Activated naive CD8-positive, alpha-beta T cell treated with anti-CD3 and anti-CD28 coated beads, Interleukin-2, amount 50 U/mL, for 24 hours (primary cell): ENCODE results near the gene JMY.
A peak's percentile ranks its signal among the peaks of the same experiment; 100 is the strongest.

Source experiments
- ATAC-seq: fragments of 150-1000 bp; cut with Tn5 transposase; one replicate; pipeline ENCODE4 v1.10.0; 2021
- DNase-seq: peaks from one replicate; pipeline ENCODE4 v3.0.0; 2021
- H3K27ac Mint-ChIP-seq: one replicate; pipeline ENCODE4 v1.8.0; 2021; ENCODE audit warnings: mild to moderate bottlenecking, mixed read lengths
- H3K27me3 Mint-ChIP-seq: one replicate; pipeline ENCODE4 v1.8.0; 2021; ENCODE audit warnings: mixed read lengths
- H3K36me3 Mint-ChIP-seq: one replicate; pipeline ENCODE4 v1.8.0; 2021; ENCODE audit warnings: low read depth, mixed read lengths
- H3K4me1 Mint-ChIP-seq: one replicate; pipeline ENCODE4 v1.8.0; 2021; ENCODE audit warnings: mixed read lengths
- H3K4me3 Mint-ChIP-seq: one replicate; pipeline ENCODE4 v1.8.0; 2021; ENCODE audit warnings: mild to moderate bottlenecking, moderate library complexity, mixed read lengths
- H3K9me3 Mint-ChIP-seq: one replicate; pipeline ENCODE4 v1.8.0; 2021; ENCODE audit warnings: mixed read lengths

JMY gene

DNA sequence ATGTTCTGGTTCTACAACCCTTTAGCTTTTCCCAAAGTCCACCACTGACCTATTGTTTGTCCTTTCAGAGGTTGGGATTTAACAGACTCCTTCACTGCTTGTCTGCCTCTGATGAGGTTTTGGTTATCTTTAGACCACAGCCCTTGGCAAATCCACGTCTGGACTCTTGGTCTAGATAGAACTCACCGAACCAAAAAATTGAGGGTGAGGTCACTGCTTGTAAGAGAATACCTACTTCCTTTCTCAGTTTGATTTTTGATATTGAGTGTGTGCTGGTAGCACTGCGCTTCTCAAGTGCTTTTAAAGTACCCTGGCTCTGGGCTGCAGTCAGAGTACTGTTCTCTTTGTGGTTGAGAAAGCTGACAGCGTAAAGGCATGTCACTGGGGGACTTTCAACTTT is 61.7 kb downstream of the JMY start:
- no peak for ATAC-seq

DNA sequence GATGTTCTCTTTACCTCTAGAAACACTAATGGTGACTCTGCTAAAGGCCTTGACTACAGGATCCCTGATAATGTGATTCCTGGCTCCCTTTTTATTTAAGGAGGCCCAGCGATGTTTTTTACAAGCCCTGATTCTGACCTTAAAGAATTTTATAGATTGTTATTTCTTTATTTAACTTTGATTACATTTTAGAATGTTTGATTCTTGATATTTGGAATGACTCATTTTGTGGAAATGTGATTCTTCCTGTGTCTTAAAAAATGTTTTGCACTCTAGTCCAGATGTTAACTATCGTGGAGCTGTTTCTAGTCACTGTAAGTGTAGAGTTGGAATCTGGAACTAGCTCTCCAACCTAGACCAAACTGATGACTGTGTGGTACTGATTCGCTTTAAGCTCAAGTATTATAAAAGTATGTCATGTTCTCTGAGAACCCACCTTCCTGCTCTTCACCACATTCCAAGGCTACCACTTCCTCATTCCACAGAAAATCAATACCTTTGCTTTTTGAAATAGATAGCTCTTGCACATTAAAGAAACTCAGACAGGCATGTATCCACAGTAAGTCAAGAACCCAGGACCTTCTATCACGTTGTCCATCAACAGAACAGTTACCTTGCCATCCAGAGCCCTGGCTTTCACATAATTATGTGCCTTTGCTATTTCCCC is 65.2 kb downstream of the JMY start:
- Mint-ChIP-seq H3K36me3 (peaks cover 13% of the 10 kb centered on the region), H3K4me1 (no peaks in the 10 kb centered on the region), H3K4me3 (no peak overlapping the region), H3K9me3 (no peaks in the 10 kb centered on the region), H3K27ac (no peak overlapping the region), H3K27me3 (no peaks in the 10 kb centered on the region)
- ATAC-seq (no peak), DNase-seq (no peak)

More for the DNA sequence above, 61.7 kb downstream of the JMY start:
- Mint-ChIP-seq H3K4me1 (no peaks in the 10 kb centered on the region), H3K27me3 (no peaks in the 10 kb centered on the region), H3K27ac (no peak overlapping the region), H3K9me3 (no peaks in the 10 kb centered on the region), H3K4me3 (no peak overlapping the region), H3K36me3 (peaks cover 15% of the 10 kb centered on the region)
- no peak for DNase-seq

DNA sequence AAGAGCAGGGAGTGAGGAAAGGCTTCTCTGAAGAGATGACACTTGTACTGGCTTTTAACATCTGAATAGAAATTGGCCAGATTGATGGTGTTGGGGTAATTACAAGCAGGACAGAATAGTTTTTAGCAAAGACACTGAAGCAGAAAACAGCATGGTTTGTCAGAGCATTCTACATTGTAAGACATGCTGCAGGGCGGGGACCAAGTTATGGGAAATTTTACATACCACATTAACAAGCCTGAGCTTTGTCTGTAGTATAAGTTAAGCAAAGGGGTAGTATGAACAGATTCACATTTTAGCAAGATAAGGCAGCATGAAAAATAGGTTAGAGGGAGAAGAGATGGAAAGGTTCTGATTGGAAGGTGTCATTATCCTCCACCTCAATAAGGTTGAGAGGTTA is 66.5 kb downstream of the JMY start:
- no peaks in the 10 kb centered on the region for H3K4me1 Mint-ChIP-seq
- no peak overlapping the region for H3K4me3 Mint-ChIP-seq
- no peak overlapping the region for H3K27ac Mint-ChIP-seq
- no peaks in the 10 kb centered on the region for H3K9me3 Mint-ChIP-seq
- ATAC-seq = no peak
- H3K27me3 Mint-ChIP-seq = no peaks in the 10 kb centered on the region
- no peak for DNase-seq
- peaks cover 21% of the 10 kb centered on the region for H3K36me3 Mint-ChIP-seq

DNA sequence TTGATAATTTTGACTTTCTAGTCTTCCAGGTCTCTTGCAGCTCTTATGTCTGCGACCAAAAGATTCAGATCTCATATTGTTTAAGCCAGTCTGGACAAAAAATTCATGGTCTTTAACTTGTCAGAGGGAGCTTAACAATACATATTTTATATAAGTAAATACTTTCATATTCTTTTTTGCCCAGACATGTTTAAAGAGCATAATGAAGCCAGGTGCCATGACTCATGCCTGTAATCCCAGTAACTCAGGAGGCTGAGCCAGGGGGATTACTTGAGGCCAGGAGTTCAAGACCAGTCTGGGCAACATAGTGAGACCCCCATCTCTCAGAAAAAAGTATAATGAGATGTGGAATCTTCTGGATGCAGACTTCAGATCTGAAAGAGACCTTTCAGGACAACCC is 69.8 kb downstream of the JMY start:
- Mint-ChIP-seq H3K4me1 (no peaks in the 10 kb centered on the region), H3K9me3 (no peaks in the 10 kb centered on the region), H3K27me3 (no peaks in the 10 kb centered on the region), H3K36me3 (peaks cover 18% of the 10 kb centered on the region), H3K4me3 (no peak overlapping the region), H3K27ac (no peak overlapping the region)
- DNase-seq (no peak), ATAC-seq (no peak)

DNA sequence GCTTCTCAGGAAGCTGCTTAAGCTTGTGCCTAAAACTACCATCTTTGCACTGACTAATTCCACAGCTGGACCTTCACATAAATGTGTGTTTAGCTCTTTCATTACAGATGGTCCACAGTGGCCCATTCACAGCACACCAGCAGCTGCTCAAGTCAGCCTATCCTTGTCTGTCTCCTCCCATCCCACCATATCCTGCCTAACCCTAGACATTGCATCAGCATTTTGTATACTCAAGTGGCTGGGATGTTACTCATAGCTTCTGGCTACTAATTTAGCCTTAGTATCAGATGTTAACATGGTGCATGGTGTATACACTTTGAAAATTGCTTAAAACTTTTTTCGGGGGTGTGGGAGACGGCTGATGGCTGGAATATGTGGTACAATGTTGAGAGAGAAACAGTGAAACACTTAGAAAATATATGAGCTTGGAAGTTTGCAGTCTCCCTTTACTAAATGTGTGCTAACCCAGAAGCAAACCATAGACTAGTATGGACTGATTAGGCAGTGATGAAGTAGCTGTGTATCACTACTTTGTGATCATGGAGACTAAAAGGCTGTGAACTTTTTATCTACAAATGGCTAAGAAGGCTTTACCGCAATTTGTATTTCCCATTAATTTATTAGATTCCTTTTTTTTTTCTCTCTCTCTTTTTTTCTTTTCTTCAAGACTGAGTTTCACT is 83.1 kb downstream of the JMY start:
- H3K36me3 Mint-ChIP-seq = peaks cover 21% of the 10 kb centered on the region
- peak overlapping the region; percentile 22 for H3K27ac Mint-ChIP-seq
- H3K4me3 Mint-ChIP-seq = no peak overlapping the region
- DNase-seq (no peak), ATAC-seq (no peak)
- no peaks in the 10 kb centered on the region for H3K27me3 Mint-ChIP-seq
- H3K4me1 Mint-ChIP-seq = no peaks in the 10 kb centered on the region
- H3K9me3 Mint-ChIP-seq = no peaks in the 10 kb centered on the region

DNA sequence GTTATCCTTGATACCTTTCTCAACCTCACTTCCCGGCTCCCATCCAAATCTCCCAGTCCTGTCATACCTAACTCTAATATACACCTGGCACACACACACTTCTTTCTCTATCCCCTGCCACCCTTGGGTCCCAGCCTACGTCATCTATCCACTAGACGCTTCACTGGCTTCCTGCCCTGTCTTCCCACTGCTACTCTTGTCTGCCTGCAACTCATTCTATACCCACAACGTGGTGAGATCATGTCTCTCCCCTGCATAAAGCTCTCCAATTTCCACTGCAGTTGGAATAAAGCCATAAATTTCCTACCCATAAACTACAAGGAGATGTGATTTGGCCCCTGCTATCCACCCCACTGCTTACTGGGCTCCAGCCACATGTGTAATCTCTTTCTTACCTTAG is 93.5 kb downstream of the JMY start:
- Mint-ChIP-seq H3K36me3 (no peaks in the 10 kb centered on the region), H3K4me3 (no peak overlapping the region)
- no peak for ATAC-seq

DNA sequence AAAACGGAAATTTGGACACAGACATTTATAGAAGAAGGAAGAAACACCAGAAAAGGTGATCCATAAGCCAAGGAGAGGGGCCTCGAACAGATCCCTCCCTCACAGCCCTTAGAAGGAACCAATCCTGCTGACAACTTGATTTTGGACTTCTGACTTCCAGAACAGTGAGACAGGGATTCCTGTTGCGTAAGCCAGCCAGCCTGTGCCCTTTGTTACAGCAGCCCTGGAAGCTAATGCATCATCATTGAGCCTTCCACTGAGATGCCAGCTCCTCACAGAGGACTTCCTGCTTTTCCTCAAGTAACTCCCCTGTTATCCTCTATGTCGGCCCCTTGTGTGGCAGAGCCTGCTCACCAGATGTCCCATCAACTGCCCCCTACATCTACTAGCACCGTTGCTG is 94.1 kb downstream of the JMY start:
- H3K4me1 Mint-ChIP-seq = no peaks in the 10 kb centered on the region
- no peak overlapping the region for H3K4me3 Mint-ChIP-seq
- no peaks in the 10 kb centered on the region for H3K36me3 Mint-ChIP-seq
- H3K27ac Mint-ChIP-seq = no peak overlapping the region
- H3K9me3 Mint-ChIP-seq = no peaks in the 10 kb centered on the region
- no peak for DNase-seq
- H3K27me3 Mint-ChIP-seq = peaks cover 12% of the 10 kb centered on the region
- ATAC-seq = no peak

More for the DNA sequence above, 93.5 kb downstream of the JMY start:
- no peaks in the 10 kb centered on the region for H3K9me3 Mint-ChIP-seq
- peaks cover 9% of the 10 kb centered on the region for H3K27me3 Mint-ChIP-seq
- H3K27ac Mint-ChIP-seq = no peak overlapping the region
- H3K4me1 Mint-ChIP-seq = no peaks in the 10 kb centered on the region
- DNase-seq = no peak

DNA sequence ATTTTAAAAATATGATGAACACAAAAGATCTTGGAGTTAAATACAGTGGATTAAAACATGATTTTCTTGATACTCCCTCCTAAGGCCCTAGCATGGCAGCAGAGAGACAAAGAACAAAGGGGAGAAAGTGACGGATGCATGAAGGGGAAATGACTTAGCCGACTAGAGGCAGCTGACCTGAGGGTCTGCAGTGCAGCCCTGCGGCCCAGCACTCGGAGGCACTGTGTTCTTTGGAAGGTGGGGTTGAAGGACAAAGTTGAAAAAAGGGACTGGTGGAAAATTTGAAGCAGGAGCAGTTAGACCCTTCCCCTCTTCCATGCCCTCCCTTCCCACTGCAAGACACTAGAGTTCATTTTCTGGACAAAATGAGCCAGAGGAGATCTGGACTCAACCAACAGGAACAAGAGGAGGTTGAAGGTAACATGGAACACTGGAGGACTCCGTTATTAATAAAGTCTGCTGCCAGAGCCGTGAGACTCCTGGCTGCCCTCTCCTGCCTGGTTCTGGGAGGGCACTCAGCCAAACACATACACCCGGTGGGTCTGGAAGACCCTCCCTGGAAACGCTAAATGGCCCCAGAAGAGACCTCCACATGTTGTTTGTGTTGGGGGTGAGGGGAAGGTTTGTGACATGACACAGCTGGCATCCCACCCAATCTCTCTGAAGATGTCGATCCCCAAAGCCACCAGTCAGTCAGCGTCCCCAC is 98.1 kb downstream of the JMY start:
- ATAC-seq = no peak

DNA sequence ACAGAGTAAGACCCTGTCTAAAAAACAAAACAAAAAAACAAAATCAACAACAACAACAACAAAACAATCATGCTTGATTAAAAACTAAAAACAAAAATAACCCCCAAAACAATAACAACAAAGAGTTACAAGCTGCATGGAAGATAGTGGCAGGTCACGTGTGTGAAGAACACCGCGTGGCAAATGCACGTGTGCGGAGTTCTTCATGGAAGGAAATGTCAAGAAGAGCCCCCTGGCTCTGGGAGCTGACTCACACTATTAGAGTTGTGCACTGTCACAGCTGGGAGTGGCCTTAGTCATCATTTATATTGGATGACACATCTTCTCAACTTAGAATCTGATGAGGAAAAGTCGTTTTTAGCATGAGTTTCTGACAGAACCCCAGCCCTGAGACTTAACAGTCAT is 110.5 kb downstream of the JMY start:
- DNase-seq (no peak), ATAC-seq (no peak)
- Mint-ChIP-seq H3K27me3 (no peaks in the 10 kb centered on the region), H3K4me3 (no peak overlapping the region), H3K4me1 (no peaks in the 10 kb centered on the region), H3K36me3 (no peaks in the 10 kb centered on the region), H3K9me3 (no peaks in the 10 kb centered on the region), H3K27ac (no peak overlapping the region)

More for the DNA sequence above, 98.1 kb downstream of the JMY start:
- no peak overlapping the region for H3K27ac Mint-ChIP-seq
- no peaks in the 10 kb centered on the region for H3K4me1 Mint-ChIP-seq
- no peaks in the 10 kb centered on the region for H3K36me3 Mint-ChIP-seq
- peaks cover 22% of the 10 kb centered on the region for H3K27me3 Mint-ChIP-seq
- H3K9me3 Mint-ChIP-seq = peaks cover 4% of the 10 kb centered on the region
- no peak overlapping the region for H3K4me3 Mint-ChIP-seq
- DNase-seq = no peak

DNA sequence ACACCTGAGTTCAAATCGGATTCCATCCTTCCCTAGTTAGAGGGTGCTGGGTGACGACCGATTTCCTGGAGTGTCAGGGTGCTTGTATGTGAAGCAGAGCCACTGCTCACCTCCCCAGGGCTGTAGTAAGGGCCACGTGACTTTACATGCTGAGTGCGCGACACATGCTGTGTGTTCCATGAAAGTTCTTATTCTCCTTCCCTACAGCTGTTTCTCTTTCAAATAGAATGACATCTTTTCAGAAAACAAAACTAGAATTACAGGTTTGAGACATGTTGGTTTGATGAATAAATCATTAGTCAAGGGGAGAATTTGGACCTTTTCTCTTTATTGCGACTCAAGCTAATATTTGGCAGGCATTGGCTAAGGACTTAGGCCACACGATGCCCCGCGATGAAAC is 113.1 kb downstream of the JMY start:
- ATAC-seq (no peak), DNase-seq (no peak)
- no peaks in the 10 kb centered on the region for H3K4me1 Mint-ChIP-seq
- H3K27me3 Mint-ChIP-seq = no peaks in the 10 kb centered on the region
- no peak overlapping the region for H3K4me3 Mint-ChIP-seq
- H3K27ac Mint-ChIP-seq = no peak overlapping the region
- H3K36me3 Mint-ChIP-seq = no peaks in the 10 kb centered on the region
- H3K9me3 Mint-ChIP-seq = no peaks in the 10 kb centered on the region

DNA sequence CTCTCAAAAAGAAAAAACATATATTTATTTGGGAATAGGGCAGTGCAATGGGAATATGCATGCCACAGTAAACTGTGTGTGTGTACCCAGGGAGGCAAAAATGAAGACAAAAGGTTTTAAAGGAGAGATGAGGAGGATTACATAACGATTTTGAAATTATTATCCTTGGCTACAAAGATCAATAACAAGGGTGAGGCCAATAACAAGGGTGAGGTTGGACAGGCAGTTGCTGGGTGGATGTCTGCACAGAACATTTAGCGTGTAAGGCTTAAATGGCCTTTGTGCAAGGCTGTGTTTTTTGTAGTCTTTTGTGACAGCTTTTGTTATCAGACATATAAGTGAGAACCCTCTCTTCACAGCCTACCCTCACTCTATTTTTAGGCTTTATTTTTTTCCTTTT is 114.0 kb downstream of the JMY start:
- Mint-ChIP-seq H3K4me1 (no peaks in the 10 kb centered on the region), H3K27me3 (no peaks in the 10 kb centered on the region), H3K27ac (no peak overlapping the region), H3K36me3 (no peaks in the 10 kb centered on the region), H3K4me3 (no peak overlapping the region), H3K9me3 (no peaks in the 10 kb centered on the region)
- no peak for DNase-seq
- ATAC-seq = no peak

DNA sequence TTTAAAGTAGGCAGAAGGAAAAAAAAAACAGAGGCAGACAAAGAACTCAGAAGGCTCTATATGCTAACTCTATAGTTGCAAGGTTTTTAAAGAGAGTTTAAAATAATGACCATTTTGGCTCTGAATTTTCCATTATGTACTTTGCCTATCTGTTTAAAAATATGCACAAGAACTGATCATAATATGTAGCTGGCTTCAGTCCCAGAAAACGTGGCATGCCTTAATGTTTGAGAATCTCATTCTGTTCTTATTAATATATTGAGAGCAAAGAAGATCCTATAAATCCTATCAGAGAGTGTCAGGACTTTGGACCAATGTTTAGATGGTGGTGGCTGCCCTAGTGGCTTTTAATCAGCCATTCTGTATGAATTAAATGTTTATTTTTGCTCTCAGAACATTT is 121.5 kb downstream of the JMY start:
- Mint-ChIP-seq H3K27ac (no peak overlapping the region), H3K9me3 (no peaks in the 10 kb centered on the region), H3K4me1 (no peaks in the 10 kb centered on the region), H3K4me3 (no peak overlapping the region), H3K36me3 (no peaks in the 10 kb centered on the region), H3K27me3 (peaks cover 6% of the 10 kb centered on the region)
- DNase-seq (no peak), ATAC-seq (no peak)
